Measurements from ENCODE around the gene NPTX2.

The NPTX2 gene

DNA sequence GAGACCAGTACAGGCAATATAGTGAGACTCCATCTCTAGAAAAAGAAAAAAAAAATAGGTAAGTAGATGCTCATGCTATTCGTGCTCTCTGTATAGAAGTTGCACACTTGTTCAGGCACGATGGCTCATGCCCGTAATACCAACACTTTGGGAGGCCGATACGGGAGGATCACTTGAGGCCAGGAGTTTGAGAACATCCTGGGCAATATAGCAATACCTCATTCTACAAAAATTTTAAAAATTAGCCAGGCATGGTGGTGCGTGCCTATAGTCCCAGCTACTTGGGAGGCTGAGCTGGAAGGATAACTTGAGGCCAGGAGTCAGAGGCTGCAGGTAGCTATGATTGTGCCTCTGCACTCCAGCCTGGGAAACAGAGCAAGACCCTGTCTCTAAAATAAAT, 17.2 kb upstream of the NPTX2 start:
- no peak overlapping the region for H3K27ac Mint-ChIP-seq
- no peaks in the 10 kb centered on the region for H3K36me3 Mint-ChIP-seq (ENCODE audit: low read depth)
- no peaks in the 10 kb centered on the region for H3K9me3 Mint-ChIP-seq
- H3K4me1 Mint-ChIP-seq (ENCODE audit: low read depth) = no peaks in the 10 kb centered on the region
- H3K4me3 Mint-ChIP-seq = no peak overlapping the region
- peaks cover 5% of the 10 kb centered on the region for H3K27me3 Mint-ChIP-seq

DNA sequence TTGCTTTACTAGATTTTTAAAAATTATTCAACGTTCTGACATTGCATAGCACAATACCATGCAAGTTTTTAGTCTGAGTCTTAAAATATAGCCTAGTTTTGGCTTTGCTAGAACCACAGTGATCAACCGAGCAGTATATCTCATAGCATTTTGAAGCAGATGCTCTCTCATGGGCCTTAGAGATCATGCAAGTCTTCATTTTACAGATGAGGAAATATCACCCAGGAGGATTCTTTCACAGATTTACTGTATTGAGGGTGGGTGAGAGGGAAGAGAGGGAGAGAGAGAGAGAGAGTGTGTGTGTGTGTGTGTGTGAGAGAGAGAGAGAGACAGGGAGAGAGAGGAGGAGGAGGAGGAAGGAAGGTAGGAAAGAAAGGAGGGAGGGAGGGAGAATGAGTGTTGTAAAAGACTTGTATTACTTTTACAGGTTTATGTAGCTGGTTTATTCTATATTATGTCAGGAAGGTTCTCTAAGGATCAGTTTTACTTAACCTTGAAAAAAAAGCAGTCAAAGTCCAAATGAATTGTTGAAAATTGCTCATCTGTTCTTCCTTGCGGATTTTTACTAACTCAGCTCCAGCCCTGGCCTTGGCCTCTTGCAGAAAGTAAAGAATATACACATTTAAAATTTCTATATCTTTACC, 14.2 kb upstream of the NPTX2 start:
- Mint-ChIP-seq H3K27ac (no peak overlapping the region), H3K9me3 (peaks cover 4% of the 10 kb centered on the region), H3K4me3 (no peak overlapping the region), H3K36me3 (ENCODE audit: low read depth) (no peaks in the 10 kb centered on the region), H3K27me3 (peaks cover 8% of the 10 kb centered on the region), H3K4me1 (ENCODE audit: low read depth) (no peaks in the 10 kb centered on the region)

GRCh38 chr7:98603399-98603788, 13.7 kb upstream of the NPTX2 start:
- H3K36me3 Mint-ChIP-seq (ENCODE audit: low read depth) = no peaks in the 10 kb centered on the region
- no peaks in the 10 kb centered on the region for H3K4me1 Mint-ChIP-seq (ENCODE audit: low read depth)
- H3K4me3 Mint-ChIP-seq = no peak overlapping the region
- peaks cover 4% of the 10 kb centered on the region for H3K9me3 Mint-ChIP-seq
- no peak overlapping the region for H3K27ac Mint-ChIP-seq
- H3K27me3 Mint-ChIP-seq = peaks cover 8% of the 10 kb centered on the region

DNA sequence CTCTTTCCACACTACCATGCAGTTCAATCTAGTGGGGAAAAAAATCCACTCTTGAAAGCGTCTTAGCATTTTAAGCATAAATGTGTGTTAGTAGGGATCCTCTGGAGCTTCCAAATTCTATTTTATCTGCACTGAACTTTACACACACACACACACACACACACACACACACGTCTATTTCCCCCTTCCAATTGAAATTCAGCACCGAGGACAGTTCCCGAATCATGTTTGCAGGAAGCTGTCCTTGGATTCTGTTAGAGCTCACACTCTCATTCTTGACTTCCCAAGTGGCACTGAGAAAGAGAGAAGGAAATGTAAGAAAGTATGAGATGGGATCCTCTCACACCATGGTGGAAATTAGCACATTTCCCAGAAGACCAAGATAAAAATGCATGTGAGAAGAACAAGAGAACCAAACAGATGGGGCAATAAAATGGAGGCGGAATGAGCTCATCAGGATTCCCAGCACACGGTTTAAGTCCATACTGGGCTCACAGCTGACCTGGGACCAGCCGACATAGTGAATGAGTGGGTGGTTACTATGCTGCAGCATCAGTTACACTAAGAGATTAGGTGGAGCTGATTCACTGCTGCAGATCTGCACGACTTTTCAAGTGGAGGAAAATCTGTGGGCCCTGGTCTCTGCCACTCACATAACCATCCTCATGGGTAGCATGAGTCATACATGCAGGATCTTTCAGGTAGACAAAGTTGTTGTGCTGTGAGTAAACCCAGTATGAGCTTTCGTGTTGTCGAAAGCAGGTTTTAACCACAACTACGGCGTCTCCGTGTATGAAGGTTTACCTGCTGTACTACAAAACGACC, 3.3 kb upstream of the NPTX2 start:
- Mint-ChIP-seq H3K4me3 (no peak overlapping the region), H3K9me3 (peaks cover 17% of the 10 kb centered on the region), H3K27ac (no peak overlapping the region), H3K27me3 (peaks cover 55% of the 10 kb centered on the region), H3K36me3 (ENCODE audit: low read depth) (no peaks in the 10 kb centered on the region), H3K4me1 (ENCODE audit: low read depth) (peaks cover 11% of the 10 kb centered on the region)

- peaks cover 5% of the 10 kb centered on the region for H3K9me3 Mint-ChIP-seq
- H3K4me3 Mint-ChIP-seq = no peak overlapping the region
- H3K27ac Mint-ChIP-seq = no peak overlapping the region
- H3K27me3 Mint-ChIP-seq = peaks cover 59% of the 10 kb centered on the region
- H3K36me3 Mint-ChIP-seq (ENCODE audit: low read depth) = no peaks in the 10 kb centered on the region
- peaks cover 21% of the 10 kb centered on the region for H3K4me1 Mint-ChIP-seq (ENCODE audit: low read depth)
These were observed 569 bp upstream of the NPTX2 start for GRCh38 chr7:98616381-98617050.

- peaks cover 56% of the 10 kb centered on the region for H3K27me3 Mint-ChIP-seq
- H3K4me1 Mint-ChIP-seq (ENCODE audit: low read depth) = peaks cover 21% of the 10 kb centered on the region
- H3K27ac Mint-ChIP-seq = no peak overlapping the region
- no peaks in the 10 kb centered on the region for H3K36me3 Mint-ChIP-seq (ENCODE audit: low read depth)
- H3K9me3 Mint-ChIP-seq = peaks cover 3% of the 10 kb centered on the region
- no peak overlapping the region for H3K4me3 Mint-ChIP-seq
These were observed 904 bp downstream of the NPTX2 start for GRCh38 chr7:98617960-98618418.

GRCh38 chr7:98618786-98619185, 1.7 kb downstream of the NPTX2 start:
- H3K27ac Mint-ChIP-seq = no peak overlapping the region
- peaks cover 21% of the 10 kb centered on the region for H3K4me1 Mint-ChIP-seq (ENCODE audit: low read depth)
- no peaks in the 10 kb centered on the region for H3K36me3 Mint-ChIP-seq (ENCODE audit: low read depth)
- H3K27me3 Mint-ChIP-seq = peaks cover 54% of the 10 kb centered on the region
- peaks cover under 1% of the 10 kb centered on the region for H3K9me3 Mint-ChIP-seq
- H3K4me3 Mint-ChIP-seq = peak overlapping the region; percentile 30

- Mint-ChIP-seq H3K27ac (no peak overlapping the region), H3K27me3 (peaks cover 46% of the 10 kb centered on the region), H3K4me3 (no peak overlapping the region)
These were observed 2.6 kb downstream of the NPTX2 start for GRCh38 chr7:98619450-98620321.

DNA sequence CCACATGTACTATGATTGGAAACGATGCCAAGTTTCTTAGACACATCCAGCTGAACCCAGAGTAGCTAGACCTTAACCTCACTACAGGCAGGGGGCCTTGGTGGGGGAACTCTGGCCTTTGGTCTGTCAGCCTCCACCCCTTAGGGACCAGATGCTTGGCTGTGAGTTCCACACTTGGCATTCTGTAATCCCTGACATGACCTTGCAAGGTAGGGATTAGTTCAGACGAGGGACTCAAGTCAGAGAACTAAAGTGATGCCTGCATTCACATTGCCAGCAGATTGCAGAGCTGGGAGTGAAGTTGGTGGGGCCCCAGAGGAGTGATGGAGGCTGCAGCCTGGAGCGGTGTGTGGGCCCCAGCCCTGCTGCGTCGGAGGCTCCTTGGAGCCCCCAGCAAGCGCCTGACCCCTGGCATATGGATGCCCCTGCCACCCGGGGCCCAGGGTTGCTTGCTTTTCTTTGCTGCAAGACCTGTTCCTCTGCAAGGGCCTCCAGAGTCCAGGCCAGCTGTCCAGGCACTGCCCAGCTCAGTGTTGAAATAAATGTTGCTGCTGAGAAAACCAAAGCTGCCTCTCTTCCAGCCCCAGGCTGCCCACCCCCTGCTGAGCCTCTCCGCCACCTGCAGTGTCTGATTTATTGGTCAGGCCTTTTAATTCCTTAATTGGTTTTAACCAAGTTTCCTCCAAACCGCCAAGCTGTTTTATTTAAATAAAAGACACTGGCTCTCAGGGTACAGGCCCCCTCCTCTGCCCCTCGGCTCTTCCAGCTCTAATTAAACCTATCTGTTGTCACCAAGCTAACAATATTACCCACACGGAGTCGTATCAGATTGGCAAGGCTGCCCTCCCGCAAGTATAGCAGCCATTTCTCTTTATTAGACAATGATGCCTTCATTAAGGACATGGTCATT, 4.7 kb downstream of the NPTX2 start:
- Mint-ChIP-seq H3K27me3 (peaks cover 29% of the 10 kb centered on the region), H3K4me1 (ENCODE audit: low read depth) (peaks cover 17% of the 10 kb centered on the region), H3K36me3 (ENCODE audit: low read depth) (no peaks in the 10 kb centered on the region), H3K9me3 (no peaks in the 10 kb centered on the region), H3K27ac (no peak overlapping the region), H3K4me3 (no peak overlapping the region)

More at GRCh38 chr7:98619450-98620321, 2.6 kb downstream of the NPTX2 start:
- no peaks in the 10 kb centered on the region for H3K9me3 Mint-ChIP-seq
- no peaks in the 10 kb centered on the region for H3K36me3 Mint-ChIP-seq (ENCODE audit: low read depth)
- peaks cover 21% of the 10 kb centered on the region for H3K4me1 Mint-ChIP-seq (ENCODE audit: low read depth)

GRCh38 chr7:98622926-98623325, 5.8 kb downstream of the NPTX2 start:
- H3K9me3 Mint-ChIP-seq = no peaks in the 10 kb centered on the region
- peaks cover 16% of the 10 kb centered on the region for H3K4me1 Mint-ChIP-seq (ENCODE audit: low read depth)
- H3K4me3 Mint-ChIP-seq = no peak overlapping the region
- no peaks in the 10 kb centered on the region for H3K36me3 Mint-ChIP-seq (ENCODE audit: low read depth)
- H3K27ac Mint-ChIP-seq = no peak overlapping the region
- H3K27me3 Mint-ChIP-seq = peaks cover 29% of the 10 kb centered on the region

GRCh38 chr7:98624846-98625420, 7.8 kb downstream of the NPTX2 start:
- Mint-ChIP-seq H3K36me3 (ENCODE audit: low read depth) (no peaks in the 10 kb centered on the region), H3K4me1 (ENCODE audit: low read depth) (no peaks in the 10 kb centered on the region), H3K27ac (no peak overlapping the region), H3K9me3 (no peaks in the 10 kb centered on the region), H3K4me3 (no peak overlapping the region), H3K27me3 (peaks cover 25% of the 10 kb centered on the region)

DNA sequence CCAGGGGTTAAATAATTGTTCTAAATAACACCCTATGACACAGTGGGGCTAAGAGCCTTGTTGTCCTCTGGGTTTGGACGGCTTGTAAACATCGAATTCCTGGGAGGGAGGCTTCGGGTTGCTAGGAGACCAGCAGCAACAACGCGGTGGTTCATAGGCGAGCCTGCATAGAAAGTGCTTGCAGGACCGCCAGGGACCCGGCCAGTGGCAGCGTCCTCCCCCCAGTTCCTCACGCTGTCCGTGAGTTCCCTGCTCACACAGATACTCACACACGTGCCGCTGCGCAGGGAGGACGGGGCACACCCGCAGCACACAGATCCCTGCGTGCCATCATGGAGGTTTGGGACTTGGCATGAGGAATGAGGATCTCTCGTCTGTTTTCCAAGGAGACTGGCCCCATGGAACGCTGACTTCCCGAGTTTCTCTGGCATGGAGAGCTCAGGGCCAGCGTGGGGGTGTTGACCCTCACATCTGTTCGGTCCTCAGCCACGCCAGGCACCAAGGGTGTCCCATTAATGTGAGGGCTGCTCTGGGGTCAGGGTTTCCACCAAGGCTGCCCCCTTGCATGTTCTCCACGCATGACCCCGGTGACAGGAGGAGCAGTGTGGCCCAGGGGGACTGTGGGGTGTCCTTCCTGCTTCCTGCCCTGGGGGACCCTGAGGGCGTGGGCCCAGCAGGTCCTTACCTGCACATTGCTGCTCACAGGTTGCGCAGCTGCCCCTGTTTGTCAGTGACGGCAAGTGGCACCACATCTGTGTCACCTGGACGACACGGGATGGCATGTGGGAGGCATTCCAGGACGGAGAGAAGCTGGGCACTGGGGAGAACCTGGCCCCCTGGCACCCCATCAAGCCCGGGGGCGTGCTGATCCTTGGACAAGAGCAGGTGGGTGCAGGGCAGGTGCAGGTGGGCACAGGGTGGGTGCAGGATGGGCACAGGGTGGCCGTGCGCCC, 9.7 kb downstream of the NPTX2 start:
- Mint-ChIP-seq H3K36me3 (ENCODE audit: low read depth) (no peaks in the 10 kb centered on the region), H3K4me3 (no peak overlapping the region), H3K27me3 (peaks cover 21% of the 10 kb centered on the region), H3K27ac (no peak overlapping the region), H3K4me1 (ENCODE audit: low read depth) (no peaks in the 10 kb centered on the region), H3K9me3 (peaks cover under 1% of the 10 kb centered on the region)

DNA sequence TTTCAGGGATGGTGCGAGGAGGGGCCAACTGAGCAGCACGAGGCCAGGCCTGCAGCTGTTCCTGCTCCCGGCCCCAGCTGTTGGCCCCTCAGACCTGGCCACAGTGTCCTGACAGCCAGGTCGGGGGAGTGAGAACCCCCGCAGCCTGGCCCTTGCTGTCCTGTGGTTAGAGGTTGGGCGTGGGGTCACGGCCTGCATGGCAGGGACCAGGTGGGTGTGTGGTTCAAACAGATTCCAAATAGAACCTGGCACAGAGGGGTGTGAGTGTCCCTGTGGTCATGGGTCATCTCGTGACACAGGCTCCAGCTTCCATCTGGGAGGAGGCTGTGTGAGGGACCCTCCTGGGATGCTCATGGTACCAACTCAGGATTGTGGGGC, 10.3 kb downstream of the NPTX2 start:
- Mint-ChIP-seq H3K4me3 (no peak overlapping the region), H3K27ac (no peak overlapping the region), H3K4me1 (ENCODE audit: low read depth) (no peaks in the 10 kb centered on the region), H3K36me3 (ENCODE audit: low read depth) (no peaks in the 10 kb centered on the region), H3K27me3 (peaks cover 21% of the 10 kb centered on the region), H3K9me3 (peaks cover 7% of the 10 kb centered on the region)

Data from stimulated activated naive CD8-positive, alpha-beta T cell treated with anti-CD3 and anti-CD28 coated beads, Interleukin-15, Interleukin-2, amounts not matched to agents 100 ng/mL and 50 ng/mL, for 24 hours (primary cell).